Ammon's horn (tissue), 1 donor: ENCODE data around the gene SEC31B.

Experiments used
- DNase-seq: peaks from one replicate; pipeline ENCODE4 v3.0.0-alpha.2; 2016; ENCODE audit warnings: low spot score

Gene SEC31B

GRCh38 chr10:100501423-100501822 lies 18.2 kb downstream of the SEC31B start:
- no peak for DNase-seq

DNA sequence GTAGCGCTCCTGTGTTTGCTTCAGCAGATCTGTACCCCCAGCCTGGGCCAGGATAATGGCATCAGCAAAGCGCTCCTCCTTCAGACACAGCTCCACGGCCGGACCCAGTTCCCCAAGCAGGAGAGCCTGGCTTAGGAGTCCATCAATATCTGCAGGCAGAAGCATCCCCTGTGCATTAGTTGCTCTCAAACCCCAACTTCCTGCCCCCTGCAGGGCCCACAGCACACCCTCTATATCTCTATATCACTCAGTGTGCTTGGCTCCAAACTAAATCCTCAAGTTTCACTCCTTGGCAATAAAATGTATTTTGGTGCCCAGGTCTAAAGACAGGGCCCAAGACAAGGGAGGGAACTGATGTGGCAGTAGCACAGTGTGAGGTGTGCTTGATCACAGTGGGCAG lies 21.6 kb downstream of the SEC31B start:
- DNase-seq = no peak

- DNase-seq = no peak
Observed at GRCh38 chr10:100496567-100496966, 23.1 kb downstream of the SEC31B start.

GRCh38 chr10:100490531-100490930 lies 29.1 kb downstream of the SEC31B start:
- DNase-seq = no peak

GRCh38 chr10:100489396-100489795 lies 30.3 kb downstream of the SEC31B start:
- DNase-seq = no peak

- no peak for DNase-seq
Observed at GRCh38 chr10:100487529-100487928, 32.1 kb downstream of the SEC31B start.

DNA sequence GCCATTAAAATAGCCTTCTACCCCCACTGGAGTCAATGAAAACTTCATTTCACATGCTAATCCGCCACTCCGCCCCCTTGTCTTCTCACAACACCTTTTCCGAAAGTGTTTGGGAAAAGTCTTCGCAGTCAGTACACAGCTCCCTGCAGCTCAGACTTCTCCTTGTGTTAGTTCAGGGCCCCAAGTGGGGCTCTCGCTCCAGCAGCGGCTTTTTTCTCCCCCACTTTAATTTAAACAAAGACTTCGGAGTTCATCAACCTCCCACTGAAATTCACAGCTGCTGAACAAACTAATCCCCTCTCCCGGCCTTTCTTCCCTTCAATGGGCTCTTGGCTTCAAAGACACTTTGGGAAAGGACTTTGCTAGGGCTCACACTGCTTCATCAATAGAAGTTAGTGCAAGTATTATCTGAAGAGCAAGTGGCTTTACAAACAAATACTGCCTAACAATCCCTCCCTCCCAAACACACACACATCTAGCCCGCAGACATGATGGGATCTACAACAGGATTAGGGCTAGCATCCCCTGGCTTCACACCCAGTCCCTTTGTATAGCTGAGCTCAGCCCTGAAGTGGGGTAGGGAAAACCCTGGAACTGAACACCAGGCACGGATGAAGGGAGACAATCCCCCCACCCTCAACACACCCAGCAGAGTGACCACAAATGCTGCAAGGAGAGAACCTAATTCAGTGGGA lies 33.7 kb downstream of the SEC31B start:
- DNase-seq = no peak

DNA sequence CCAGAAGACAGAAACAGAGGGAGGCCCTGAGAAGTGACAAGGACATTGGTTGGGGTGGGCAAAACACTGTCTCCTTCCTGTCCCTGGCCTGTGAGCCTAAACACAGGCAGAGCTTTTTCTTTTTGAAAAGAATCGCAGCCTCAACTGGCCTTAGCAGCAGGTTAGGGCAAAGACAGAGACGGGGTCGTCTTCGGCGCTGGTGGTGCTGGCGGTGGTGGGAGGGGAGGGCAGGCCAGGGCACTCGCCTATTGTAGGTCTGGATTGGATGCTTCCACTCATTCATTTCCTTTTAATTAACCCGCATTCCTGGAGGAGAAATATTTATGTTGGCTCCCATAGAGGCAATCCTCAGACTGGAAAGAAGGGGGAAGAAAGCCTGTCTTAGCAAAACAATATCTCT lies 34.3 kb downstream of the SEC31B start:
- no peak for DNase-seq

GRCh38 chr10:100483876-100484666 lies 35.6 kb downstream of the SEC31B start:
- no peak for DNase-seq

- DNase-seq = no peak
Observed at GRCh38 chr10:100482834-100483185, 36.9 kb downstream of the SEC31B start.

DNA sequence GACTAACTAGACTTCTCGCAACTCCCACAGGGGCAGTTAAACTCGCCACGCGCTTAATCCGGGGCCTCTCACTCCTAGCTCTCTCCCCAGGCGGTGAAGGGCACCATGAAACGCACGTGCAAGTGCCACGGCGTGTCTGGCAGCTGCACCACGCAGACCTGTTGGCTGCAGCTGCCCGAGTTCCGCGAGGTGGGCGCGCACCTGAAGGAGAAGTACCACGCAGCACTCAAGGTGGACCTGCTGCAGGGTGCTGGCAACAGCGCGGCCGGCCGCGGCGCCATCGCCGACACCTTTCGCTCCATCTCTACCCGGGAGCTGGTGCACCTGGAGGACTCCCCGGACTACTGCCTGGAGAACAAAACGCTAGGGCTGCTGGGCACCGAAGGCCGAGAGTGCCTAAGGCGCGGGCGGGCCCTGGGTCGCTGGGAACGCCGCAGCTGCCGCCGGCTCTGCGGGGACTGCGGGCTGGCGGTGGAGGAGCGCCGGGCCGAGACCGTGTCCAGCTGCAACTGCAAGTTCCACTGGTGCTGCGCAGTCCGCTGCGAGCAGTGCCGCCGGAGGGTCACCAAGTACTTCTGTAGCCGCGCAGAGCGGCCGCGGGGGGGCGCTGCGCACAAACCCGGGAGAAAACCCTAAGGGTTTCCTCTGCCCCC lies 37.4 kb downstream of the SEC31B start:
- peak; percentile 84 for DNase-seq

DNA sequence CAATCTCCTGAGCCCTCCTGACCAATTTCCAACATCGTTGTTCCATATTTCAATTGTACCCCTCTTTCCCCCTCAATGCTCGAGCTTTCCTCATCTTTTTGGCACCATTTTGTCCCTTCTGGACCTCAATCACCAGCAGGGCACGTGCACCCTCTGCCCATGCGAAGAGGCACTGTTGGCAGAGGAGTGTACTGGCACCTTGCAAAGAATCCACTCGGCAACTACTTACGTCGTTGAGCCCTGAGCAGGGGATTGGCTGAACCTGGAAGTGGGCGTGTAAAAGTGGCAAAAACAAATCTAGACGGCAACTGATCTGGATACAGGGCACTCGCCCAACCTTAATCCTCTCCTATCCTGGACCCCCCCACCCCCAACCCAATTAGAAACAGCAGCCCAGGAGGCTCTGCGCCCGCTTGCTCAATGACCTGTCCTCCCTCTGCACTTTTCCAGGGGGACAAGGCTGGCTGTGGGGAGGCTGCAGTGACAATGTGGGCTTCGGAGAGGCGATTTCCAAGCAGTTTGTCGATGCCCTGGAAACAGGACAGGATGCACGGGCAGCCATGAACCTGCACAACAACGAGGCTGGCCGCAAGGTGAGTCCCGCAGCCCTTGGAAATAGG lies 38.1 kb downstream of the SEC31B start:
- peak; percentile 94 for DNase-seq

DNA sequence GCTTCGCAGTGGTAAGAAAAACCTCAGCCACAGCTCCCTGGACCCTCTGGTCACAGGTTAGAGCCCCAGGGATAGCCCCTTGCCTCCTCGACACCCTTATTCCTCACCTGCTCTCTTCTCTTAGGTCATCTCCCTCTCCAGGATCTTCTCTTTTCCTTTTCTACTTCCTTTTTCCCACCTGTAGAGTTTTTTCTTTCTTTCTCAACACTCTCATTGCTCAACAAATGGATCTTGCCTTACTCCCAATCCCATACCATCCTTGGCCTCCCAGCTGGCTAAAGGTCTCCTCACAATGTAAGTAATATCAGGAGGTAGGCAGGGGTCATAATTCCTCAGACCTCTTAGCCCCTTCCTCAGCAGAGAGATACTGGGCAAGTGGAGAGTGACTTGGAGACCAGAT lies 39.7 kb downstream of the SEC31B start:
- DNase-seq = no peak

DNA sequence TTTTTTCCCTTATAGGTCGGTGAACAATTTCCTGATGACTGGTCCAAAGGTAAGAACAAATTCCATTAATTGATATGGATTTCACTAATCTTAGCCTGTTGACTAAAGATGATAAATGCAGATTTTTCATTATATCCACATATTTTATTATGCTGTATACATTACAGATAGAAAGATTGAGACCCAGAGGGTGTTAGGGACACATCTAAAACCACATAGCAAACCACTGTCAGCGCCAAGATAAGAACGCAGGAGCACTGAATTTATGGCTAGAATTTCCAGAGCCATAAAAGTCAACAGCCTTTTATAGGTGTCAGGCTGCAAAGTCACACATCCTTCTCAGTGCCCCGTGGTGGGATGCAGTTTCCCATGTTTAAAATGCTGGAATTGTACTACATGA lies 40.6 kb downstream of the SEC31B start:
- no peak for DNase-seq

- DNase-seq = no peak
Observed at GRCh38 chr10:100477970-100478369, 41.7 kb downstream of the SEC31B start.

GRCh38 chr10:100470367-100470766 lies 49.3 kb downstream of the SEC31B start:
- DNase-seq = no peak

GRCh38 chr10:100469756-100470155 lies 49.9 kb downstream of the SEC31B start:
- no peak for DNase-seq

GRCh38 chr10:100468978-100469377 lies 50.7 kb downstream of the SEC31B start:
- peak; percentile 17 for DNase-seq

DNA sequence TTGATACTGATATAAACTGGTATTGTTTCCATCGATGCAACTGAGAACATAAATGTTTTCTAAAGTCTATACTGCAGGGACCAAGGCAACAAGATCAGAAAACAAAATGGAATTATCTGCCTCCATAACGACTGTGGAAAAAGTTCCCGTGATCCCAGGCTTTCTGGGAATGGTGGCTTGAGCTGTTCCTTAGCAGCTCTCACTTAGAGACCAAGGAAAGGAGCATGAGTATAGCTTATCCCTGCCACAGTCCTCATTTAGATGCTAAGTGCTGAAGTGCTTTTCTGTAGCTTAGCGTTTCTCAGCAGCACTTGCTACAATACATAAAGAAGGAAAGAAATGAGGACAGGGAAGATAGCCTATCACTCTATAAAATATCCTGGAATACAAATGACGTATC lies 51.3 kb downstream of the SEC31B start:
- no peak for DNase-seq

DNA sequence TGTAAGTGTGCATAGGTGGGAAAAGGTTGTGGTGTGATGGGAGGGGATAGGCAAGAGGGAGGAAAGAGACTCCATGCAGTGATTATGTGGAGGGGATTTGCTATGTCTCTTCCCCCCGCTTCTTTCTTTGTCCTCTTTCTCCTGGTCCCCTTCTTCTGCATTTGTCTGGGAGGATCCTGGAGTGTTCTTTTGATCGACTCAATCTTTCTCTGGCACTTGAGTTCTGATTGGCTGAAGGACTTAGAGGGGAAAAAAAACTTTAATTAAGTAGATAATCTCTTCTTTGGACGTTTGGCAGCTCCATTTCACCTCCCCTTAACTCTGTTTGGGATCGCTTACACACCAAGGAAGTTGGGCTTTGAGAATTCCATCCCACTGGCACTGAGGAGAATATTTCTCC lies 57.0 kb downstream of the SEC31B start, which contains the start of gene WNT8B:
WNT8B (plus strand) TSS at position 301 of the 400 bp plus-strand sequence. CDS start 160 bp downstream, outside the sequence.
- no peak for DNase-seq

DNA sequence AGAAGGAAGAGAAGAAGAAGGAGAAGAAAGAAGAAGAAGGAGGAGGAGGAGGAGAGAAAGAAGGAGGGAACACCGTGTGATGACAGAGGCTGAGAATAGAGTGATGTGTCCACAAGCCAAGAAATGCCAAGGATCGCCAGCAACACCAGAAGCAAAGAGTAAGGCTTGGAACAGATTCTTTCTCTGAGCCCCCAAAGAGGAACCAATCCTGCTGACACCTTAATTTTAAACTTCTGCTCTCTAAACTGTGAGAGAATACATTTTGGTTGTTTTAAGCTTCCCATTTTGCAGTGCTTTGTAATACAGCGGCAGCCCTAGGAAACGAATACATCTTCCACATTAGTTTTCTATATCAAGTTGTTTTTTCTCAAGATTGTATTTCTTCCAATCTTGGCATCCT lies 70.7 kb downstream of the SEC31B start:
- peak; percentile 24 for DNase-seq

DNA sequence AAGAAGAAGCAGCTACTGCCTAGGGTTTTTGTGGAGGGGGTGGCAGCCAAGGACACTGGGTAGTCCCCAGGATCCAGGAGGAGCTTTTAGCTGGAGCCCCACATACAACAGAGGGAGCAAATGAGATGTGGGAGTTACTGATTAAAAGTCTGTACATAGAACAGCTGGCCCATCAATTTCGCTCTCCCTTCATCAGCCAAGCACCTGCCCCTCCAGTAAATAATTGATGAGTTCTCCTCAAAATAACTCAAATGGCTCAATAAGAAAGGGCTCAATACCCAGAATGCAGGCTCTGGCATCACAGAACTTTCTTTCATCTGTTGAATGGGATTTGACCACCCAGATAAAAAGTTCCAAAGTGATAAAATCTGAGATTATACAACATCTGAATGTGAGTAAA lies 72.0 kb downstream of the SEC31B start:
- DNase-seq = no peak
